SH-SY5Y (cell line): ENCODE results near the gene PPP1R9B.

Source experiments
- GATA2 ChIP-seq: IDR thresholded peaks from 2 replicates; pipeline ENCODE4 v1.6.1; 2011; ENCODE audit warnings: mild to moderate bottlenecking, low read depth, low read length
- GATA3 ChIP-seq: IDR thresholded peaks from 2 replicates; pipeline ENCODE4 v1.6.1; 2011; ENCODE audit warnings: low read depth, mild to moderate bottlenecking, low read length, moderate library complexity

GRCh38 chr17:50182783-50183420 lies 32.4 kb upstream of the PPP1R9B start:
- TF ChIP-seq GATA2 (no peak), GATA3 (no peak)
